Tibial nerve (tissue), 4 donors: Measurements from ENCODE around the gene TEX264. TPM values are rescaled to one million over a fixed set of nuclear protein-coding genes. Genes with fewer than 3 reads are reported as not detected.

Source experiments
- DNase-seq, 2 donors: peaks; one replicate each; pipeline ENCODE4 v3.0.0-alpha.2; 2019; ENCODE audit warnings: low spot score in 2 of 2
- H3K27ac ChIP-seq, 4 donors: fragments of 200-600 bp; sonication (generic) in 3 of 4; one replicate each; pipeline ENCODE4 v1.5.1; 2017 to 2019; ENCODE audit warnings: mild to moderate bottlenecking in 1 of 4
- H3K27me3 ChIP-seq, 2 donors: fragments of 200-600 bp; sonication (generic) in 1 of 2; one replicate each; pipeline versions ENCODE4 v1.5.1 to v1.6.0; 2017 to 2019
- H3K36me3 ChIP-seq, 3 donors: fragments of 200-600 bp; sonication (generic); one replicate each; pipeline ENCODE4 v1.5.1; 2018 to 2019
- H3K4me1 ChIP-seq, 4 donors: fragments of 200-600 bp; sonication (generic) in 3 of 4; one replicate each; pipeline ENCODE4 v1.5.1; 2017 to 2019
- H3K4me3 ChIP-seq, 4 donors: fragments of 200-600 bp; sonication (generic) in 3 of 4; one replicate each; pipeline ENCODE4 v1.5.1; 2017 to 2019; ENCODE audit warnings: mild to moderate bottlenecking in 1 of 4, moderate library complexity in 1 of 4
- H3K9me3 ChIP-seq, 4 donors: fragments of 200-600 bp; sonication (generic) in 3 of 4; one replicate each; pipeline ENCODE4 v1.5.1; 2017 to 2019
- CTCF ChIP-seq, 5 experiments: fragments of 200-600 bp in 3 of 5; fragments of 450-650 bp in 2 of 5; sonication (generic) in 3 of 5; IDR thresholded peaks; one replicate each; pipeline ENCODE4 v1.5.1; 2016 to 2019; ENCODE audit warnings: antibody characterized with exemption in 5 of 5, mild to moderate bottlenecking in 3 of 5, moderate library complexity in 2 of 5
- EP300 ChIP-seq, 2 donors: sonication (generic); formaldehyde crosslinking; IDR thresholded peaks; one replicate each; pipeline ENCODE4 v1.6.1; 2017; ENCODE audit warnings: antibody characterized with exemption in 2 of 2, mild to moderate bottlenecking in 1 of 2
- POLR2A ChIP-seq, 2 donors: fragments of 450-650 bp; IDR thresholded peaks; one replicate each; pipeline ENCODE4 v1.6.1; 2017; ENCODE audit warnings: antibody characterized with exemption in 2 of 2, mild to moderate bottlenecking in 2 of 2, moderate library complexity in 2 of 2
- WGBS, 2 donors: methylation state at CpG; one replicate each; pipeline ENCODE4 v1.1.5; 2018; 5-methylcytosine and 5-hydroxymethylcytosine counted together
- total RNA-seq, 4 donors: library from RNA; depleted of rRNA; stranded (reverse); fragments of >200 nt; gene quantifications; one replicate each; pipeline ENCODE4 v1.1.0, GENCODE V29; 2016

The TEX264 gene
- total RNA-seq, 4 donors from 2014 or later: 68.8 to 80.0 (median 73.2) TPM

GRCh38 chr3:51678641-51679040 is 7.6 kb downstream of the TEX264 start:
- Histone ChIP-seq H3K4me3 (no peak overlapping the region), H3K9me3 (no peaks in the 10 kb centered on the region), H3K27me3 (no peaks in the 10 kb centered on the region), H3K4me1 (peaks cover 0 to 71% (median 20%) of the 10 kb centered on the region in 4 donors), H3K36me3 (peaks cover 0 to 56% (median 0%) of the 10 kb centered on the region in 3 donors), H3K27ac (no peak overlapping the region)
- no peak for TF ChIP-seq POLR2A (IDR thresholded peaks at IDR 0.05)
- no peak for TF ChIP-seq CTCF (IDR thresholded peaks at IDR 0.05)
- no peak for TF ChIP-seq EP300 (IDR thresholded peaks at IDR 0.05)
- 80 to 84% methylated on average over 2 of the region's 2 CpGs for WGBS, 2 donors
- no peak for DNase-seq

GRCh38 chr3:51679318-51679717 is 8.3 kb downstream of the TEX264 start:
- no peak overlapping the region for H3K4me3 ChIP-seq
- H3K9me3 ChIP-seq: no peaks in the 10 kb centered on the region
- H3K36me3 ChIP-seq: peaks cover 0 to 60% (median 0%) of the 10 kb centered on the region in 3 donors
- no peak for DNase-seq
- H3K27ac ChIP-seq: no peak overlapping the region
- TF ChIP-seq EP300 (IDR thresholded peaks at IDR 0.05) (no peak), CTCF (IDR thresholded peaks at IDR 0.05) (no peak), POLR2A (IDR thresholded peaks at IDR 0.05) (no peak)
- no peaks in the 10 kb centered on the region for H3K27me3 ChIP-seq
- 81 to 94% methylated on average over 4 of the region's 4 CpGs for WGBS, 2 donors
- H3K4me1 ChIP-seq: peaks cover 0 to 69% (median 18%) of the 10 kb centered on the region in 4 donors

- Histone ChIP-seq H3K4me3 (no peak overlapping the region), H3K27ac (peak overlapping the region in 1 of 4 donors; percentile 20), H3K9me3 (no peaks in the 10 kb centered on the region), H3K4me1 (peaks cover 0 to 69% (median 18%) of the 10 kb centered on the region in 4 donors), H3K27me3 (no peaks in the 10 kb centered on the region), H3K36me3 (peaks cover 0 to 60% (median 4%) of the 10 kb centered on the region in 3 donors)
- 77 to 88% methylated on average over 5 to 7 of the region's 7 CpGs for WGBS, 2 donors
- TF ChIP-seq EP300 (IDR thresholded peaks at IDR 0.05) (no peak), POLR2A (IDR thresholded peaks at IDR 0.05) (no peak), CTCF (IDR thresholded peaks at IDR 0.05) (no peak)
- no peak for DNase-seq
Measured at GRCh38 chr3:51679777-51680176, 8.7 kb downstream of the TEX264 start.

GRCh38 chr3:51680196-51680595 is 9.1 kb downstream of the TEX264 start:
- peak overlapping the region in 1 of 4 donors; percentile 20 for H3K27ac ChIP-seq
- H3K4me1 ChIP-seq: peaks cover 0 to 66% (median 18%) of the 10 kb centered on the region in 4 donors
- no peaks in the 10 kb centered on the region for H3K27me3 ChIP-seq
- DNase-seq: no peak
- 84 to 87% methylated on average over 5 to 6 of the region's 6 CpGs for WGBS, 2 donors
- H3K4me3 ChIP-seq: no peak overlapping the region
- H3K9me3 ChIP-seq: no peaks in the 10 kb centered on the region
- H3K36me3 ChIP-seq: peaks cover 0 to 60% (median 6%) of the 10 kb centered on the region in 3 donors
- TF ChIP-seq EP300 (IDR thresholded peaks at IDR 0.05) (no peak), POLR2A (IDR thresholded peaks at IDR 0.05) (no peak), CTCF (IDR thresholded peaks at IDR 0.05) (no peak)

GRCh38 chr3:51680663-51681230 is 9.7 kb downstream of the TEX264 start:
- H3K27ac ChIP-seq: peak overlapping the region in 3 of 4 donors; percentile 4 to 36 (median 17)
- 75 to 95% methylated on average over 1 to 2 of the region's 2 CpGs for WGBS, 2 donors
- no peaks in the 10 kb centered on the region for H3K9me3 ChIP-seq
- H3K4me1 ChIP-seq: peaks cover 0 to 64% (median 19%) of the 10 kb centered on the region in 4 donors
- peaks cover 0 to 60% (median 6%) of the 10 kb centered on the region in 3 donors for H3K36me3 ChIP-seq
- no peak overlapping the region for H3K4me3 ChIP-seq
- TF ChIP-seq POLR2A (IDR thresholded peaks at IDR 0.05) (no peak), CTCF (IDR thresholded peaks at IDR 0.05) (no peak), EP300 (IDR thresholded peaks at IDR 0.05) (no peak)
- DNase-seq: no peak
- no peaks in the 10 kb centered on the region for H3K27me3 ChIP-seq
